ENCODE data around the gene CCDC85B. TPM values are rescaled to one million over a fixed set of nuclear protein-coding genes. Genes with fewer than 3 reads are reported as not detected.
A peak's percentile ranks its signal among the peaks of the same experiment; 100 is the strongest.

CCDC85B gene
- polyA plus RNA-seq, 1 donor from 2014 or later, result 83.9 TPM

DNA sequence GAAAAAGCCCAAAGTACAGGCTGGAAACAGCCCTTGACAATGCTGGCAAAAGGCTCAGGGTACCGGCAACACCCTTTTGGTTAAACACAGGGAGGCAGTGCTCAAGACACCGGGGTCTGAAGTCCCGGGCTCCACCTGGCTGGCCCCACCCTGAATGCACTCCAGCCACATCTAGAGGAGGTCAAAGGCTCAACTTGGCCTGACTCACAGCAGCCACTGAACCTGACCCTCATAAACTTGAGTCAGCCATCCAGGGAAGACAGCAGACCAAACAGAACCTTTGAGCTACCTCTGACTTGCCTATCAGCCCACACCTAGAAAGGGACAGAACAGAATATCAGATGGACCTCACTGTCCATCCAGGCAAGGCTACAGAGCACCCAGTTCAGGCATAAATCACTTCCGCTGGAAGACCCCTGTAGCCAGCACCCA, 36.3 kb upstream of the CCDC85B start:
- H3K4me3 Mint-ChIP-seq, result peak overlapping the region in 1 of 4 donors; percentile 96
- H3K27me3 Mint-ChIP-seq, result no peaks in the 10 kb centered on the region
- no peaks in the 10 kb centered on the region for H3K9me3 Mint-ChIP-seq
- peaks cover 27 to 33% (median 30%) of the 10 kb centered on the region in 3 donors for H3K4me1 Mint-ChIP-seq
- H3K36me3 Mint-ChIP-seq, result peaks cover 6% of the 10 kb centered on the region
- peak overlapping the region in 2 of 3 donors; percentile 76 to 92 for H3K27ac Mint-ChIP-seq

DNA sequence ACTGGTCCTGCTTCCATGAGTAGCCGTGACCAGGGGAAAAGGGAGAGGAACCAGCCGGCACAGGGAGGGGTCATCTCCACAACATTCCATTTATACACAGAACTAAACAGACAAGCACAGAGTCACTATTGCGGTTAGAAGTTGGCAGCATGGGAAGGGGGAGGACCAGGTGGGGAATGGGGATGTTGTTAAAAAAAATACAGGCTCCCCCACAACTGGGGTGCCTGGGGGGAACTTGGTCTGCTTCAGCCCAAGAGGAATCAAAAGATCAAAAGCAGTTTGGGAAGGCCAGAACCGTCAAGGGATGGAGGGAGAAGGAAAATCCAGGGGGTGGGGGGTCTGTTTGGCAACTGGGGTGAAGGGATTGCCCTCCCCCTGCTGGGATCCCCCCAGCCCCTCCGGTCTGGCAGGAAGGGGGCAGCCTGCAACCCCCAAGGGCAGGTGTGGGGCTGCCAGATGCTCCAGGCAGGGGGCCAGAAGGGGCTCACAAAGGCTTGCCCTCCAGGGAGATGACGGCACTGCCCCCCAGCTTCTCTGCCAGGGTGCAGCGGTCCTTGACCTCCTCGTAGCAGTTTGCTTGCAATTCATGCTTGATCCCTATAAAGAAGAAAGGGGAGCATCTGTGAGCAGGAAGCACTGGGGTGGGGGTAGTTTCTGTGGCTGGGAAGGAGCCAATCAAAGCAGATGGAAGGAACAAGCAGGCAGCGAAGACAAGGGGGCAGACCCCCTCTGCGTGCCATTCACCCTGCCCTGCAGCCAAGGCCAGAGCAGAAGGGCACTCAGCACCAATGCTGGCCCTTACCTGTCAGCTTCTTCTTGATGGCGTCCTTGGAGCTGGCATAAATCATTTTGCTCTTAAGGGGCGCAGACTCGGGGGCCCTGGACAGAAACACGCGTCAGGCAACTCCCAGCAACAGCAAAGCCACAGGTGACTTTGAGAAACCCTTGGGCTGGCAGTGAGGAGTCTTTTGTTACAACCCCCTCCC, 35.3 kb upstream of the CCDC85B start:
- H3K36me3 Mint-ChIP-seq, result peaks cover 6% of the 10 kb centered on the region
- H3K27ac Mint-ChIP-seq, result peak overlapping the region; percentile 67 to 96 (median 92)
- H3K4me1 Mint-ChIP-seq, result peaks cover 31 to 36% (median 33%) of the 10 kb centered on the region in 3 donors
- peak overlapping the region; percentile 88 to 96 (median 92) for H3K4me3 Mint-ChIP-seq
- H3K9me3 Mint-ChIP-seq, result no peaks in the 10 kb centered on the region
- H3K27me3 Mint-ChIP-seq, result no peaks in the 10 kb centered on the region

DNA sequence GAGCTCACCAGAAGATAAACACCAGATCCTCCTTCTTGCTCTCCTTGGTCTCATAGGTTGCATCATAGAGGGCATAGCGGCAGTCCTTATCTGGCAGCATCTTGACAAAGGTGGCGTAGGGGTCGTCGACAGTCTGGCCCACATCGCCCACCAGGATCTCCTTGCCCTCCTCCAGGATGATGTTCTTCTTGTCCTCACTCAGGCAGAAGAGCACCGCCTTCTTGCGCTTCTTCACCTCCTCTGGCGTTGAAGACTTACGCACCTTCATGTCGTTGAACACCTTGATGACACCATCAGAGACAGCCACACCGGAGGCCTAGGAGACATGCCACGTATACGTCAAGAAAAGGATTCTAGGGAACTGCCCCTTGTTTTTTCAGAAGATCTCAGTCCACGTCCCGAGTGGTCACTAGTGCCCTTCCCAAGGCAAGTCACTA, 34.5 kb upstream of the CCDC85B start:
- H3K27ac Mint-ChIP-seq, result peak overlapping the region; percentile 94 to 96 (median 96)
- no peaks in the 10 kb centered on the region for H3K27me3 Mint-ChIP-seq
- H3K4me3 Mint-ChIP-seq, result peak overlapping the region; percentile 89 to 97 (median 95)
- H3K4me1 Mint-ChIP-seq, result peaks cover 32 to 38% (median 35%) of the 10 kb centered on the region in 3 donors
- peaks cover 6% of the 10 kb centered on the region for H3K36me3 Mint-ChIP-seq
- no peaks in the 10 kb centered on the region for H3K9me3 Mint-ChIP-seq

DNA sequence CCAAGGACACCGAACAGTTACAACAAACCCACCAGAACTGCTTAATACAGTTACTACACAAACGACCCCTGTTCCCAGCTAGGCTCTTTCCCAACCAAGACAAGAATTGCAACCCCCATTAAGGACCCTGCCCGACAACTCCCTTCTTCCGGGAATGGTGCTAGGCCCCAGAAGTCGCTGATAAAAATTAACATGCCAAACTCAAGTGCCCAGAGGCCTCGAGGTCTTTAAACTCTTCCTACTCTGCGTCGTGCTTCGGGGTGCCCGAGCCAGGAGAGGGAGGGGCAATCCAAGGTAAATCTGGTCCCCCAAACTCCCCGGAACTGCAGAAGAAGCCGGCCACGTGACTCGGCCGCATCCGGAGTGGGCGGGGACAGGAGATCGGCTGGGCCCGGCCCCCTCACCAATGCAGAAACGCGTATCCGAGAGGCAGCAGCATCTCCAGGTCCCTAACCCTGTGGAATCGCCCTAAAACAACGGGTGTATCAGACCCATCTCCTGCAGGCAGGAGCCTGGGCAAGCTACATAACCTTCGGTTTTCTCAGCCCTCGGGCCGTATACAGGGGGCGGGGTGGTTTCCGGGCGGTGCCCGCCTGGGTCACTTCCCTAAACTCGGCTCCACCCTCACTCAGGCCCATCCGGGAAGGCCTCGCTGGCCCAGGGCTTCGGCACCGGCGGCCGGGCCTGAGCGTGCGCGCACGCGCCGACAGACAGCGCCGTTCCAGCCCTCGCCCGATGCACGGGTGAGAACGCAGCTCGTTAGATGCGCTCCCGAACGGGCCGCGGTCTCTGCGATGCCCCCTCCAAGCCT, 33.6 kb upstream of the CCDC85B start:
- H3K36me3 Mint-ChIP-seq, result peaks cover 6% of the 10 kb centered on the region
- peaks cover 34 to 45% (median 35%) of the 10 kb centered on the region in 3 donors for H3K4me1 Mint-ChIP-seq
- no peaks in the 10 kb centered on the region for H3K27me3 Mint-ChIP-seq

DNA sequence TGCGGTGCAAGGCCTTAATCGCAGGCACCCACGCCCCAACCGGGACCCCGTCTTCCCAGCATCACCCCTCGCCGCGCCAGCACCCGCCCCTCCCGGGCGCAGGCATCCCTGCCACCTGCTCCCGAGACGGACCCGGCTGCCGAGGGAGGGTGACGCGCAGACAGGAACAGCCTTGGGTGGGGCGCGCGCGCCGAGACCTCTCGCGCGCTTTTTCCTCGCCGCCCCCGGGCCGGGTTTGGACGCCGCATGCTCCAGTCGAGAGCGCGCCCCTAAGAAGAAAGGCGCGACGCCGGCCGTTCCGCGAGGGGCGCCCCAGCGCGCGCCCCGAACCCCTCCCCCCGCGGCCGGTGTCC, 33.0 kb upstream of the CCDC85B start:
- Mint-ChIP-seq H3K27me3 (no peaks in the 10 kb centered on the region), H3K9me3 (no peaks in the 10 kb centered on the region), H3K36me3 (peaks cover 6% of the 10 kb centered on the region), H3K27ac (peak overlapping the region in 2 of 3 donors; percentile 94 to 96), H3K4me3 (peak overlapping the region; percentile 89 to 97 (median 95)), H3K4me1 (peaks cover 30 to 43% (median 35%) of the 10 kb centered on the region in 3 donors)

More for the DNA sequence above, 33.6 kb upstream of the CCDC85B start:
- H3K4me3 Mint-ChIP-seq, result peak overlapping the region; percentile 89 to 97 (median 95)
- peak overlapping the region; percentile 94 to 96 (median 96) for H3K27ac Mint-ChIP-seq
- no peaks in the 10 kb centered on the region for H3K9me3 Mint-ChIP-seq

DNA sequence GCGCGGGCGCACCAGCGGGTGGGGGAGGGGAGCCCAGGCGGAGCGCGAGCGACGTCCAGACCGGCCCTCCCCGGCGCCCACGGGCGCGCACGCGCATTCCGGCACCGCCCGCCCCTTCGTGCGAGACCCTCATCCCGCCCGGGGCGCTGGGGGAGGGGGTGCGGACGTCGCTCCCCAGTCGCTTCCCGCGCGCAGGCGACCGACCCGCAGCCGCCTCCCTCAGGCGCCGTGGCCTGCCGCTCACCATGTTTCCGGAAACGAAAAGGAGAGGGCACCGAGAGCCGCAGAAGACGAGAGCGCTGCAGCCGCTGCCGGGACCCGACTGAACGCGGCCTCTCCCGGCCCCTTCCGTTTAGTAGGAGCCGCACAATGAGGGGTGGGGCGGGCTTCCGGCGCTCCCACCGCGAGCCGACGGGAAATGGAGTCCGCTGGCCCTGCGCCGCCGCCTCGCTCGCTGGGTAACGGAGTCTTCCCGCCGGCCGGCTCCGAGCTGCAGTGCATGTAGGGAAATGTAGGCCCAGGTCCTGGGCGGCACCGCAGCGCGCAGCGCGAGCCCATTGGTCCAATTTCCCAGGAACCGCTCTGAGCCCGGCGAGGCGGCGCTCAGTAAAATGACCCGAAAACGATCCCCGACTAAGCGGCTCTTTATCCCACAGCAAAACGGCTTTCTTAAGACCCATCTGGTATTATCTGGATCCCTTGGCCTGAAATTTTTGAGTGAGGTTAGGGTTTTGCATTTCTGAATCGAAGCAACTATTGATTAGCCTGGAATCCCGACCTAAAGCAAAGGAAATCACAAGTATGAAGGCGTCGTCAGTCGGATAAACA, 32.4 kb upstream of the CCDC85B start, which contains the start of gene CFL1:
CFL1 (minus strand) TSS at position 328 of the 828 bp plus-strand sequence; CDS start at position 247, 81 bp downstream.
- peak within 1 kb of the TSS; percentile 96 to 98 (median 97) for H3K27ac Mint-ChIP-seq
- peaks cover 6% of the 10 kb centered on the region for H3K36me3 Mint-ChIP-seq
- H3K27me3 Mint-ChIP-seq, result no peaks in the 10 kb centered on the region
- H3K4me1 Mint-ChIP-seq, result peaks cover 30 to 45% (median 35%) of the 10 kb centered on the region in 3 donors
- no peaks in the 10 kb centered on the region for H3K9me3 Mint-ChIP-seq
- peak within 1 kb of the TSS; percentile 96 to 98 (median 97) for H3K4me3 Mint-ChIP-seq

DNA sequence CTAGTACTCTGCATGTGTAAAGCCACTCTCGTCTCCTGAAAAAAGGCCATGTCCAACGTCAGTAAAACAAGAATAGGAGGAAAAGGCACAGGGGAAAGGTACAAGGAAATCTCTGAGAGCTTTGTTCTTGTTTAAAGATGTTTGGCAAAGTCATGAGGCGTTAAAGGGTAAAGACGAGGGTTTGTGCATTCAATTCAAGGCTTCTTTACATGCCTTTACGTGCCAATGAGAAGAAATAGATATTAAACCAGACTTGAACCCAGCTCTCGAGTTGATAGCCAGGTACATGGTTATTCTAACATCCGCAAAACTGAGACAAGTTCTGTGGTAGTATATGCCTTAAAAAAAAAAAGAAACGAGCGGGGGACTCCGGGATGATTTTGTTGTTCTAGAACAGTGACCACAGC, 31.8 kb upstream of the CCDC85B start:
- H3K36me3 Mint-ChIP-seq, result peaks cover 4% of the 10 kb centered on the region
- H3K4me3 Mint-ChIP-seq, result peak overlapping the region; percentile 96 to 98 (median 97)
- H3K9me3 Mint-ChIP-seq, result no peaks in the 10 kb centered on the region
- H3K4me1 Mint-ChIP-seq, result peaks cover 30 to 44% (median 31%) of the 10 kb centered on the region in 3 donors
- H3K27ac Mint-ChIP-seq, result peak overlapping the region; percentile 74 to 98 (median 97)
- H3K27me3 Mint-ChIP-seq, result no peaks in the 10 kb centered on the region

DNA sequence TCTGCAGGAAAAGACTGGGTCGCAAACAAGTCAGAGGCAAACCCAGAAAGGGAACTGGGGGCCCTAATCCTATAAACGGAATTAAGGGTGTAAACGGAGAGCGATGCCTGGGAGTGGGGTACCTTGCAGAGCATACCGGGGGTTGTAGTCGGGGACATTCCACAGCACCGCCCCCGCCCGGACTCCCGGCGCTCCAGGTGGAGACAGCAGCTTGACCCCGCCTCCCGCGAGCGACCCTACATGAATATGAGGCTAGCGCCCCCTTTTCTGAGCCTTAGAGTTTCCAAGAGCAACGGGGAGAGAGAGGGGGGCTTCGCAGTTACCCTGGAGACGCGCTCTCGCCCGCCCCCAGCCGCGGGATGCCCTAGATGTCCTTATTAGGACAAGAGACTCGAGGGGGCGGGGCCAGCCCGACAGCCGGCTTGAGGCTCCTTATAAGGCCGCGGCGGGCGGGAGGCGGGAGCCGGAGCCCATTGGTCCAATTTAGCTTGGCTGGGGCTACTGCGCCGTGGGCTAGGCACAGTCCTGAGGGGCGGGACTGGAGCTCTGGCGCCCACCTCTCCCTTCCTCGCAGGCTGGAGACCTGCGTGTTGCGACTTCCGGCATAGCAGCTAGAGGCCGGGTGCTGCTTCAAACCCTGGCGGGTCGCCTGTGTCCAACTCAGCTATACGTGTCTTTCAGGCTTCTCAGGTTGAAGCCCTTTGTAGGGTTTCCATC, 31.2 kb upstream of the CCDC85B start:
- peaks cover 29 to 41% (median 30%) of the 10 kb centered on the region in 3 donors for H3K4me1 Mint-ChIP-seq
- H3K4me3 Mint-ChIP-seq, result peak overlapping the region; percentile 96 to 98 (median 97)
- peak overlapping the region; percentile 74 to 98 (median 97) for H3K27ac Mint-ChIP-seq
- no peaks in the 10 kb centered on the region for H3K9me3 Mint-ChIP-seq
- H3K27me3 Mint-ChIP-seq, result no peaks in the 10 kb centered on the region
- H3K36me3 Mint-ChIP-seq, result peaks cover 4% of the 10 kb centered on the region

DNA sequence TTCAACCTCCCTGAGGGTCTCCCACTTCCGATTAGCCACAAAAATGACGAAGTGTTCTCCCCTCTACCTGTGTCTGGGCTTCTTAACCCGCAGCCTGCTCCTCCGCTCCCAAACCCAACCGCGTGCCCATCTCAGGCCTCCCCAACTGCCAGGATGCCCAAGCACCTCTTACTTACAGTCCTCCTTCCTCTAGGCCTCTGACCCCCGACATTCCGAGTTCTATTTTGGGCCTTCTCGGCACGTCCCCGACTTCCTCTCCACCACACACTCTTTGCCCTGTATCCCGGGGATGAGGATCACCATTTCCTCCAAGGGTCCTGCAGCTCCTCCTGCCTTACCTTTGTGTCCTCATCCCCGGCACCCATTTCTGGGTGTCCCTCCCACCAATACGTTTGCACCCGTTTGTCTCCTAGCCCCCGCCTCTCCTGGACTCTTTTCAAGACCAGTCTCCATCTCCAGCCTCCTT, 30.6 kb upstream of the CCDC85B start:
- Mint-ChIP-seq H3K4me1 (peaks cover 23 to 36% (median 25%) of the 10 kb centered on the region in 3 donors), H3K36me3 (peaks cover 2% of the 10 kb centered on the region), H3K9me3 (no peaks in the 10 kb centered on the region), H3K27ac (peak overlapping the region; percentile 74 to 98 (median 97)), H3K27me3 (no peaks in the 10 kb centered on the region), H3K4me3 (peak overlapping the region; percentile 96 to 98 (median 97))

DNA sequence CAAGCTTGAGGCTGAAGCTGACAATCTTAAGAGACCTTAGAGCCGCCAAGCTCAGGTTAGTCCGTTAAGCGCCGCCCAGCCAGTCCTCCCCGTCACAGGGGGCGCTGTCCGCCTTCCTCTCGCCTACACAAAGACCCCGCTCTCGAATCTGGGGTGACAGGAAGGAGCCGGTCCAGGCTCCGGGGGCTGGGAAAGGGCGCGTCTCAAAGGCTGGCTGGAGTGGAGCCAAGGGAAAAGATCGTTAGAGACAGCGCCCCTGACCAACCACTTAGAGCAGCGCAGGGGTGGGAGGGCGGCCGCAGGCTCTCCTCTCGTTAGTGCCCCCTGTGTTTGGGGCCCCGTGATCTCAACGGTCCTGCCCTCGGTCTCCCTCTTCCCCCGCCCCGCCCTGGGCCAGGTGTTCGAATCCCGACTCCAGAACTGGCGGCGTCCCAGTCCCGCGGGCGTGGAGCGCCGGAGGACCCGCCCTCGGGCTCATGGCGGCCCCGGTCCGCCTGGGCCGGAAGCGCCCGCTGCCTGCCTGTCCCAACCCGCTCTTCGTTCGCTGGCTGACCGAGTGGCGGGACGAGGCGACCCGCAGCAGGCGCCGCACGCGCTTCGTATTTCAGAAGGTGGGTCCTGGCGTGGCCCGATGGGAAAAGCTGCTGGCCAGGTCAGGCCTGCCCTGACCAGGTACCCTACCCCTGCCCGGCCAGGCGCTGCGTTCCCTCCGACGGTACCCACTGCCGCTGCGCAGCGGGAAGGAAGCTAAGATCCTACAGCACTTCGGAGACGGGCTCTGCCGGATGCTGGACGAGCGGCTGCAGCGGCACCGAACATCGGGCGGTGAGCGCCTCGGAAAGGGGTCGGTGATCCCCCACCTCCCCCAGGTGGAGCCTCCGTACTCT, 30.0 kb upstream of the CCDC85B start, which contains the start of gene MUS81:
MUS81 (plus strand) TSS at position 156 of the 887 bp plus-strand sequence; CDS start at position 477, 321 bp downstream.
- peak within 1 kb of the TSS; percentile 74 to 98 (median 97) for H3K27ac Mint-ChIP-seq
- peaks cover 21 to 32% (median 23%) of the 10 kb centered on the region in 3 donors for H3K4me1 Mint-ChIP-seq
- peak within 1 kb of the TSS; percentile 96 to 98 (median 97) for H3K4me3 Mint-ChIP-seq
- no peaks in the 10 kb centered on the region for H3K9me3 Mint-ChIP-seq
- no peaks in the 10 kb centered on the region for H3K27me3 Mint-ChIP-seq
- peaks cover 2% of the 10 kb centered on the region for H3K36me3 Mint-ChIP-seq

DNA sequence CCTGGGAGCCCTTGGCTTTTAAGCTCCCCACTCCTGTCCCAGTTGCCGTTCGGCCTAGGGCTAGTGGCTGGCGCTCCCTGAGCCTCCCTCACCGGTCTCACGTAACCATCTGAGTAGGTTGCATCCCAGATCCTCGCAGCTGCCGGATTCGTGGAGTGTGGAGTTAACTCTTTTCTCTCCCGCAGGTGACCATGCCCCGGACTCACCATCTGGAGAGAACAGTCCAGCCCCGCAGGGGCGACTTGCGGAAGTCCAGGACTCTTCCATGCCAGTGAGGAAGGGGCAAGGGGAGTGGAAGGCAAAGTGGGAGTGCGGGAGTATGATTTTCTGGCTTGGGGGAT, 29.3 kb upstream of the CCDC85B start:
- H3K4me3 Mint-ChIP-seq, result peak overlapping the region; percentile 96 to 98 (median 97)
- no peaks in the 10 kb centered on the region for H3K36me3 Mint-ChIP-seq
- no peaks in the 10 kb centered on the region for H3K27me3 Mint-ChIP-seq
- H3K27ac Mint-ChIP-seq, result peak overlapping the region in 1 of 3 donors; percentile 34
- H3K4me1 Mint-ChIP-seq, result peaks cover 18 to 26% (median 22%) of the 10 kb centered on the region in 3 donors
- no peaks in the 10 kb centered on the region for H3K9me3 Mint-ChIP-seq

DNA sequence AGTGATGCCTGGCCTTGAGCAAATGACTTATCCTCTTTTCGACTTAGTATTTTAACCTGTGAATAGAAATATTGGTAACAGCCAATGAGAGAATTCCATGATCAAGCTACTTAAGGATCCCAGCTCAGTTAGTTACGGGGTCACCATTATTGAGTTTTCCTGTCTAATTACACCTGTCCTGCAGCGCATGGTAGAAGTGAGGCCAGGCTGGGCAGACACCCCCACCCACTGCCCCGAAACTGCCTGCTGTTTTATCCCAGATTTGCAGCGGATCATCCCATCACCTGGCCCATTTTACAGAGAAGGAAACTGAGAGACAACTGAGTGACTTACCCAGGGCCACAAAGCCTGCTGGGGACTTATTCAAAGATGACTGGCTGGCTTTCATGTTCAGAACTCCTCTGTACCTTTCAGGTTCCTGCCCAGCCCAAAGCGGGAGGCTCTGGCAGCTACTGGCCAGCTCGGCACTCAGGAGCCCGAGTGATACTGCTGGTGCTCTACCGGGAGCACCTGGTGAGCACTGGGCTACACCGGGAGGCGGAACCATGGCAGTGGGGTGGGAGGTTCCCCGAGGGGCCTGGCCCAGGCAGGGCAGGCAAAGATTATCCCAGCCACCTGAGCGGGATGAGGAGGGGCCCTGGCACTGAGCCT, 28.8 kb upstream of the CCDC85B start:
- H3K4me3 Mint-ChIP-seq, result peak overlapping the region; percentile 51 to 98 (median 97)
- H3K9me3 Mint-ChIP-seq, result no peaks in the 10 kb centered on the region
- H3K27me3 Mint-ChIP-seq, result no peaks in the 10 kb centered on the region
- H3K36me3 Mint-ChIP-seq, result no peaks in the 10 kb centered on the region
- H3K27ac Mint-ChIP-seq, result no peak overlapping the region
- peaks cover 13 to 21% (median 17%) of the 10 kb centered on the region in 3 donors for H3K4me1 Mint-ChIP-seq

Measured in IgD-negative memory B cell (primary cell).